Keratinocyte (primary cell): Measurements from ENCODE around the gene DMAC1. TPM values are rescaled to one million over a fixed set of nuclear protein-coding genes. Genes with fewer than 3 reads are reported as not detected.

Source experiments
- DNase-seq: peaks from one replicate; pipeline ENCODE4 v3.0.0-alpha.2; 2011; ENCODE audit warnings: low read depth, missing footprints, low spot score
- FAIRE-seq: peaks from 2 replicates; lab custom pipeline; 2011; peaks lifted over from hg19 to GRCh38; lab: Jason Lieb, UNC
- H2AFZ ChIP-seq: 2 replicates; pipeline ENCODE4 v1.6.0; 2012; ENCODE audit warnings: low read length, control low read depth, inconsistent platforms; ENCODE audit not compliant: control insufficient read depth
- H3K27ac ChIP-seq: 2 replicates; pipeline ENCODE4 v1.5.1; 2011; ENCODE audit warnings: low read length; ENCODE audit not compliant: control insufficient read depth, insufficient read depth
- H3K27me3 ChIP-seq: 3 replicates; pipeline ENCODE4 v1.6.0; 2011; ENCODE audit warnings: low read length; ENCODE audit not compliant: control insufficient read depth, insufficient read depth; ENCODE audit errors: extremely low read depth
- H3K36me3 ChIP-seq, 2 experiments: 2 replicates in 1 of 2; 3 replicates in 1 of 2; pipeline ENCODE4 v1.5.1; 2011; ENCODE audit warnings: low read length in 2 of 2, mild to moderate bottlenecking in 1 of 2; ENCODE audit not compliant: control insufficient read depth in 2 of 2, insufficient read depth in 2 of 2; ENCODE audit errors: extremely low read depth in 1 of 2
- H3K4me1 ChIP-seq: 3 replicates; pipeline ENCODE4 v1.5.1; 2011; ENCODE audit warnings: low read length; ENCODE audit not compliant: control insufficient read depth, insufficient read depth; ENCODE audit errors: extremely low read depth
- H3K4me2 ChIP-seq: 3 replicates; pipeline ENCODE4 v1.6.0; 2011; ENCODE audit warnings: low read depth, low read length; ENCODE audit not compliant: control insufficient read depth, insufficient read depth; ENCODE audit errors: extremely low read depth
- H3K4me3 ChIP-seq, 3 experiments: fragments of 200-600 bp in 1 of 3; sonication (generic) in 1 of 3; 2 replicates in 2 of 3; 3 replicates in 1 of 3; pipeline ENCODE4 v1.5.1; 2011 to 2016; ENCODE audit warnings: low read length in 3 of 3, mild to moderate bottlenecking in 3 of 3, control low read depth in 2 of 3, inconsistent platforms in 1 of 3, low read depth in 1 of 3, mixed read lengths in 1 of 3, mixed run types in 1 of 3, moderate library complexity in 1 of 3; ENCODE audit not compliant: control insufficient read depth in 2 of 3, insufficient read depth in 2 of 3; ENCODE audit errors: extremely low read depth in 1 of 3
- H3K79me2 ChIP-seq: 2 replicates; pipeline ENCODE4 v1.6.0; 2012; ENCODE audit warnings: low read length; ENCODE audit not compliant: control insufficient read depth, insufficient read depth
- H3K9ac ChIP-seq: 3 replicates; pipeline ENCODE4 v1.6.0; 2011; ENCODE audit warnings: low read length; ENCODE audit not compliant: control insufficient read depth, insufficient read depth; ENCODE audit errors: extremely low read depth
- H3K9me1 ChIP-seq: 3 replicates; pipeline ENCODE4 v1.6.0; 2011; ENCODE audit warnings: low read length; ENCODE audit not compliant: control insufficient read depth, insufficient read depth; ENCODE audit errors: extremely low read depth
- H3K9me3 ChIP-seq: 2 replicates; pipeline ENCODE4 v1.5.1; 2012; ENCODE audit warnings: low read depth, low read length; ENCODE audit not compliant: control insufficient read depth
- H4K20me1 ChIP-seq: 3 replicates; pipeline ENCODE4 v1.6.0; 2011; ENCODE audit warnings: low read length; ENCODE audit not compliant: control insufficient read depth, insufficient read depth; ENCODE audit errors: extremely low read depth
- CTCF ChIP-seq, 3 experiments: IDR thresholded peaks in 1 of 3; conservative IDR thresholded peaks in 1 of 3; optimal IDR thresholded peaks in 1 of 3; 2 replicates in 2 of 3; 3 replicates in 1 of 3; pipeline versions ENCODE3 to v1.5.1; 2011; ENCODE audit warnings: low read length in 3 of 3, mild to moderate bottlenecking in 3 of 3, moderate library complexity in 2 of 3, control low read depth in 1 of 3, inconsistent platforms in 1 of 3; ENCODE audit not compliant: insufficient read depth in 2 of 3; ENCODE audit errors: extremely low read depth in 1 of 3
- EZH2 ChIP-seq: IDR thresholded peaks from one replicate; pipeline ENCODE4 v1.6.1; 2012; ENCODE audit warnings: inconsistent platforms, mild to moderate bottlenecking, low read length, moderate library complexity
- dilution Hi-C: fragments of 300-500 bp; cut with MboI; formaldehyde crosslinking; loops from one replicate; pipeline ENCODE4 v1.7.0; 2020; ENCODE audit warnings: low sequenced_read_pairs; ENCODE audit not compliant: extremely low pct_ligation_motif_present
- polyA plus RNA-seq, 5 experiments: library from polyadenylated mRNA; depleted of rRNA in 3 of 5; stranded (reverse) in 3 of 5; stranded (forward) in 1 of 5; unstranded in 1 of 5; fragments of >200 nt; gene quantifications; 1 replicate in 1 of 5; 2 replicates in 3 of 5; 3 replicates in 1 of 5; pipeline versions ENCODE4 v1.2.1 to v1.2.3, GENCODE V29; 2011 to 2012; ENCODE audit warnings: missing spikeins in 2 of 5, low read depth in 1 of 5, low replicate concordance in 1 of 5

Gene DMAC1
- polyA plus RNA-seq, 1 donor (not counting 4 experiments of a cell fraction or from before 2014, with no cell fraction given) = 71.4 TPM

GRCh38 chr9:7841831-7842230 is 42.3 kb upstream of the DMAC1 start:
- no peak for TF ChIP-seq EZH2
- no peak for TF ChIP-seq CTCF (optimal IDR thresholded peaks at IDR 0.05 in 1 of 3, IDR thresholded peaks at IDR 0.05 in 1 of 3, conservative IDR thresholded peaks at IDR 0.05 in 1 of 3; ENCODE audit: extremely low read depth in 1 of 3, insufficient read depth in 2 of 3, low read length in 3 of 3)
- DNase-seq (no peak), FAIRE-seq (no peak)
- Histone ChIP-seq H3K36me3 (no peaks in the 10 kb centered on the region), H3K9ac (no peak overlapping the region), H3K4me1 (no peaks in the 10 kb centered on the region), H3K27me3 (no peaks in the 10 kb centered on the region), H3K4me2 (no peak overlapping the region), H2AFZ (no peak overlapping the region), H3K9me1 (no peaks in the 10 kb centered on the region), H3K79me2 (no peaks in the 10 kb centered on the region), H3K27ac (no peak overlapping the region), H4K20me1 (no peaks in the 10 kb centered on the region), H3K9me3 (no peaks in the 10 kb centered on the region), H3K4me3 (no peak overlapping the region)
- dilution Hi-C loops = no loop called here

- no peaks in the 10 kb centered on the region for H3K79me2 ChIP-seq
- no peaks in the 10 kb centered on the region for H3K9me3 ChIP-seq
- H3K36me3 ChIP-seq = no peaks in the 10 kb centered on the region
- H3K4me3 ChIP-seq = no peak overlapping the region
- H3K27me3 ChIP-seq = no peaks in the 10 kb centered on the region
- H4K20me1 ChIP-seq = no peaks in the 10 kb centered on the region
- TF ChIP-seq CTCF (optimal IDR thresholded peaks at IDR 0.05 in 1 of 3, IDR thresholded peaks at IDR 0.05 in 1 of 3, conservative IDR thresholded peaks at IDR 0.05 in 1 of 3; ENCODE audit: extremely low read depth in 1 of 3, insufficient read depth in 2 of 3, low read length in 3 of 3) = no peak
- no peak for TF ChIP-seq EZH2
- no peak overlapping the region for H3K27ac ChIP-seq
- DNase-seq (no peak), FAIRE-seq (no peak)
- H3K9ac ChIP-seq = no peak overlapping the region
- no peak overlapping the region for H3K4me2 ChIP-seq
- dilution Hi-C loops = no loop called here
- H3K9me1 ChIP-seq = no peaks in the 10 kb centered on the region
- H2AFZ ChIP-seq = no peak overlapping the region
- H3K4me1 ChIP-seq = no peaks in the 10 kb centered on the region
Measured at GRCh38 chr9:7834531-7834930, 35.0 kb upstream of the DMAC1 start.
